Karpas-422 (cell line): ENCODE measurements around the gene TENT4B. TPM values are rescaled to one million over a fixed set of nuclear protein-coding genes. Genes with fewer than 3 reads are reported as not detected.

Experiments used
- DNase-seq: peaks from one replicate; pipeline ENCODE4 v3.0.0-alpha.2; 2015
- H2AFZ ChIP-seq: fragments of 200-600 bp; sonication (generic); 2 replicates; pipeline ENCODE4 v1.6.1; 2014; ENCODE audit warnings: antibody characterized with exemption, low read length, mixed read lengths
- H3K27ac ChIP-seq: fragments of 200-600 bp; sonication (generic); 2 replicates; pipeline ENCODE4 v1.5.1; 2014; ENCODE audit warnings: mild to moderate bottlenecking, low read length, moderate library complexity
- H3K27me3 ChIP-seq: fragments of 200-600 bp; sonication (generic); 2 replicates; pipeline ENCODE4 v1.6.1; 2014; ENCODE audit warnings: low read length, mixed read lengths
- H3K36me3 ChIP-seq: fragments of 200-600 bp; sonication (generic); 2 replicates; pipeline ENCODE4 v1.6.1; 2014; ENCODE audit warnings: low read length, mixed read lengths; ENCODE audit not compliant: insufficient read depth
- H3K4me1 ChIP-seq: fragments of 200-600 bp; sonication (generic); 2 replicates; pipeline ENCODE4 v1.6.1; 2014; ENCODE audit warnings: mild to moderate bottlenecking, low read length, mixed read lengths
- H3K4me2 ChIP-seq: fragments of 200-600 bp; sonication (generic); 2 replicates; pipeline ENCODE4 v1.6.1; 2014; ENCODE audit warnings: low read length, low read depth, mild to moderate bottlenecking; ENCODE audit not compliant: poor library complexity, severe bottlenecking
- H3K4me3 ChIP-seq: fragments of 200-600 bp; sonication (generic); 2 replicates; pipeline ENCODE4 v1.5.1; 2014; ENCODE audit warnings: mild to moderate bottlenecking, antibody characterized with exemption, low read length, mixed read lengths
- H3K79me2 ChIP-seq: fragments of 200-600 bp; sonication (generic); 2 replicates; pipeline ENCODE4 v1.6.1; 2014; ENCODE audit warnings: mild to moderate bottlenecking, low read length, mixed read lengths
- H3K9ac ChIP-seq: fragments of 200-600 bp; sonication (generic); 2 replicates; pipeline ENCODE4 v1.6.0; 2014; ENCODE audit warnings: low read length
- H3K9me2 ChIP-seq: fragments of 200-600 bp; sonication (generic), shearing (Covaris generic); replicated peaks from 2 replicates; pipeline ENCODE4 v1.6.0; 2014; ENCODE audit warnings: mild to moderate bottlenecking, low read length, moderate library complexity; ENCODE audit not compliant: insufficient read depth
- H3K9me3 ChIP-seq: fragments of 300-700, 200-600 bp; sonication (generic); 2 replicates; pipeline ENCODE4 v1.6.1; 2014; ENCODE audit warnings: low read length, mixed read lengths
- H4K20me1 ChIP-seq: fragments of 200-600 bp; sonication (generic); 2 replicates; pipeline ENCODE4 v1.6.1; 2014; ENCODE audit warnings: mild to moderate bottlenecking, antibody characterized with exemption, low read length, low read depth; ENCODE audit not compliant: insufficient read depth
- total RNA-seq: library from RNA; depleted of rRNA; stranded (reverse); fragments of >200 nt; shearing (Covaris generic); gene quantifications from 2 replicates; pipeline ENCODE4 v1.2.3, GENCODE V29; 2014; ENCODE audit warnings: low replicate concordance

Gene TENT4B
- total RNA-seq, 1 experiment from 2014 or later: 5.2 TPM

DNA sequence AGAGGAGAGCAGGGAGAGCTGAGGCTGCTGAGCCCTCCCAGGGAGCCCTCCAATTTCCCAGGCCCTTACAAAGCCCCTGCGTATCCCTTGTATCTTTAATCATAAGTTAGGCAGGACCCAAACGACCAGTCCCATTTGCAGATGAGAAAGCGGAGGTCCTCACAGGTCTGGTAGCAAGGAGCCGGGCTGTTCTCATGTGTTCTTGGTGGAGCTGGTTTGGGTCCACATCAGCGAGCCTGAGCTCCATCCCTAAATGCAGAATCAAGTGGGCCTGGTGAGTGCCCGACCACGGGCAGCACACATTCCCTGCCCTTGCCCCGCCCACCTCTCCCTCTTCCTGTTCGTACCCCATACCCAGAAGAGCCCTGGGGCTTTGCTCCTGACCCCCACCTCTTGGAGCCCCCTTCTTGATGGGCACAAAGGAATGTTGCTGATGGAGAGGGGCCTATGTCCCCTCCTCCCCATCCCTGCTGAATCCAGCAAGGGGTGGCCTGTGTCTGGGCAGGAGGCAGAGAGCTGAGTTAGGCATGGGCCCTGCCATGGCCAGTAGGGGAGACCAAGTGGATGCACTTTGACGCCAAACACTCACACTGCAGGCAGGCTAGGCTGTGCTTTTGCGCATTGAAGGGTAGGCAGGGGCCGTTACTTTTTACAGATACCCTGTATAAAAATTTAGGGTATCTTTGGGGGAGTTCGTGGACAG, 95.0 kb downstream of the TENT4B start:
- no peaks in the 10 kb centered on the region for H3K79me2 ChIP-seq

DNA sequence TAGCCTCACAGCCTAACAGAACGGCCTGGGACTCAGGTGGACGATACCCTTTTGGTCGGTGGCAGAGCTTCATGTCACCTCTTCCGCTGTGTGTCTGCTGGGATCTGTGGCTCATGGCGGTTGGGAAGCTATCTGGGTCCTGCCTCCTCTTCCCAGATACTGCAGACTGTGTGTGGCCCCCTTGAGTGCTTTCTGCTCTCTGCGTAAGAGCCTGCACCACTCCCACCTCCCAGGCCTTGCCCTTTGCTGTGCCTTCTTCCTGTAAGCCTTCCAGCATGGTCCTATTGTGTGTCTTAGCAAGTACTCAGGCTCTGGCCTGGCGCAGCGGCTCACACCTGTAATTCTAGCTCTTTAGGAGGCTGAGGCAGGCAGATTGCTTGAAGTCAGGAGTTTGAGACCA, 95.7 kb downstream of the TENT4B start:
- H3K9me3 ChIP-seq: no peaks in the 10 kb centered on the region
- H4K20me1 ChIP-seq: no peaks in the 10 kb centered on the region
- H2AFZ ChIP-seq: no peak overlapping the region
- H3K4me2 ChIP-seq: no peak overlapping the region
- no peak overlapping the region for H3K4me3 ChIP-seq
- H3K9me2 ChIP-seq: no peaks in the 10 kb centered on the region
- no peak overlapping the region for H3K27ac ChIP-seq
- H3K9ac ChIP-seq: no peak overlapping the region
- H3K79me2 ChIP-seq: no peaks in the 10 kb centered on the region
- H3K4me1 ChIP-seq: peaks cover 6% of the 10 kb centered on the region; the same call in 1 of the 2 replicates
- peak; percentile 32 for DNase-seq
- no peaks in the 10 kb centered on the region for H3K27me3 ChIP-seq
- no peaks in the 10 kb centered on the region for H3K36me3 ChIP-seq

More for the DNA sequence above, 95.0 kb downstream of the TENT4B start:
- H3K4me1 ChIP-seq: peaks cover 6% of the 10 kb centered on the region; the same call in 1 of the 2 replicates
- no peak overlapping the region for H3K4me3 ChIP-seq
- H3K9ac ChIP-seq: no peak overlapping the region
- H3K9me2 ChIP-seq: no peaks in the 10 kb centered on the region
- H3K36me3 ChIP-seq: no peaks in the 10 kb centered on the region
- H3K27ac ChIP-seq: no peak overlapping the region
- no peaks in the 10 kb centered on the region for H3K9me3 ChIP-seq
- H2AFZ ChIP-seq: no peak overlapping the region
- no peaks in the 10 kb centered on the region for H4K20me1 ChIP-seq
- DNase-seq: peak; percentile 4
- no peak overlapping the region for H3K4me2 ChIP-seq
- no peaks in the 10 kb centered on the region for H3K27me3 ChIP-seq

DNA sequence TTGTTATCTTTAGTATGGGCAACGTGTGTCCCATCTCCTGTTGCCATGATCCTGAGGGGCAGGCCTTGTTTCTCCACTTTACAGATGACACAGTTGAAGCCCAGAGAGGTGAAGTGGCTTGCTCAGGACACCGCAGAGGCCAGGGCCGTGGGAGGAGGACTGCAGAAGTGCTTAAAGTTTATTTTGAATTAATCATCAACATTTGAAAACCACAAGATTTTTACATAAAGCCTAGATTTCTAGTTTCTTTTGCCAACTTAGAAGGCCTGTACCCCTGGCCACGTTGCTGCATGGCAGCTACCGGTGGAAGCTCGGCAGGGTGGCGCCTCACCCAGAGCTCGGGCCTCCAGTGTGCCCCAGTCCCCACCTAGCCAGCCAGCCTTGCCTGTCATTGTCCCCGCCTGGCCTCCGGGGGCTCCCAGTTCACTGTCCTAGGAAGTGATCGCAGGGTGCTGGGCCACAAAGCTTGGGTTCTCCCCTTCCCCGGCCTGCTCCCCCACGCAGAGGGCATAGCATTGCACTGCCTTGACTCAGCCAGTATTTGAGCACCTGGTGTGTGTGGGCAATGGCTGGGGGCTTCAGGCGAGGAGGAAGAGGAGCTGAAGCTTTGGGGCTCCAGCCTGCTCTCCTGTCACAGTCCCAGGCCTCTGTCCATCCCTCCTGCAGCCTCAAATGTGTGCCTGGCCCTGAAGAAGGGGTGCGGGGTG, 98.4 kb downstream of the TENT4B start:
- no peaks in the 10 kb centered on the region for H3K36me3 ChIP-seq
- no peak overlapping the region for H3K4me3 ChIP-seq
- no peaks in the 10 kb centered on the region for H3K9me3 ChIP-seq
- no peaks in the 10 kb centered on the region for H3K4me1 ChIP-seq
- H3K27ac ChIP-seq: no peak overlapping the region
- no peak for DNase-seq
- H2AFZ ChIP-seq: no peak overlapping the region
- H3K9ac ChIP-seq: no peak overlapping the region
- H3K9me2 ChIP-seq: no peaks in the 10 kb centered on the region
- H3K79me2 ChIP-seq: no peaks in the 10 kb centered on the region
- no peak overlapping the region for H3K4me2 ChIP-seq
- H3K27me3 ChIP-seq: no peaks in the 10 kb centered on the region
- H4K20me1 ChIP-seq: no peaks in the 10 kb centered on the region

DNA sequence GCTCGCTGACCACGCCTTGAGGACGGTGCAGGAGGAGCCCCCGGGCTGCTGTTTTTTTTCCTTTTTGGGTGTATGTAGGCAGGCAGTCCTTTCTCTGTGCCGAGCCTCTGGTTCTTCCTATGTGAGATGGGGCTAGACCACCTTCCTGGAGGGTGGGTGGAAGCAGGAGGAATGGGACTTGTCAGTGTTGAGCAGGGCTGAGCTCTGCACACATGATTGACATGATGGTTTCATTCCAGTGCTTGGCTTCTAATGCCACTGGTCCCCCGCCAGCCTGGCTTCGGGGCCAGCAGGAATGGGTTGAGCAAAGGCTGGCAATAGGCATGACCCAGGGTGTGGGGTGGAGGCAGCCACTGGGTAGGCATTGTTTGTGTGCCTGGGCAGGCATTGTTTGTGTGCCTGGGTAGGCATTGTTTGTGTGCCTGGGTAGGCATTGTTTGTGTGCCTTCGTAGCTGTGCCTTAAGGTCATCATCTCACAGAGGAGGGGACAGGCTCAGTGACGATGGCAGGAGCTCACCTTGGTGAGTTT, 99.0 kb downstream of the TENT4B start:
- no peak overlapping the region for H2AFZ ChIP-seq
- H3K27me3 ChIP-seq: no peaks in the 10 kb centered on the region
- H3K4me3 ChIP-seq: no peak overlapping the region
- H3K27ac ChIP-seq: no peak overlapping the region
- H3K9ac ChIP-seq: no peak overlapping the region
- no peaks in the 10 kb centered on the region for H4K20me1 ChIP-seq
- H3K9me3 ChIP-seq: no peaks in the 10 kb centered on the region
- no peaks in the 10 kb centered on the region for H3K36me3 ChIP-seq
- no peaks in the 10 kb centered on the region for H3K9me2 ChIP-seq
- DNase-seq: no peak
- H3K4me1 ChIP-seq: no peaks in the 10 kb centered on the region
- no peaks in the 10 kb centered on the region for H3K79me2 ChIP-seq
- no peak overlapping the region for H3K4me2 ChIP-seq

DNA sequence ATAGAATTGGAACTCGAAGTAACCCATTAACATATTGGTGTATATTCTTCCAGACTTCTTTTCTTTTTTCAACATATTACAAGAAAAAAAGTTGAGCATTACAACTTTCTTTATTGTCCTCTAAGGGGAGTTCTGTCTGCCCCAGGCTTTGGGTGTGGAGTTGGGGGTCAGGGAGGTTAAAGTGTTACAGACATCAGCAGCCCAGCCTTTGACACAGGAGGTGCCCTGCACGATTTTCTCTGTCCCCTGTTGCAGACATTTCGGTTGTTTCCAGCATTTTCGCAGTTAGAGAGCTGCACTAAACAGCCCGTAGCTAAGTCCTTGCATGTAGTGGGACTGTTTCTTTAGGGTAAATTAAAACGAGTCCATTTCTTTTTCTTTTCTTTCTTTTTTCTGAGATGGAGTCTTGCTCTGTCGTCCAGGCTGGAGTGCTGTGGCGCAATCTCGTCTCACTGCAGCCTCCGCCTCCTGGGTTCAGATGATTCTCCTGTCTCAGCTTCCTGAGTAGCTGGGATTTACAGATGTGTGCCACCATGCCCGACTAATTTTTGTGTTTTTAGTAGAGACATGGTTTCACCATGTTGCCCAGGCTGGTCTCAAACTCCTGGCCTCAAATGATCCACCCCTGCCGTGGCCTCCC, 99.9 kb downstream of the TENT4B start:
- Histone ChIP-seq H3K4me3 (no peak overlapping the region), H3K9ac (no peak overlapping the region), H4K20me1 (no peaks in the 10 kb centered on the region), H3K4me2 (no peak overlapping the region), H3K9me3 (no peaks in the 10 kb centered on the region), H3K79me2 (no peaks in the 10 kb centered on the region), H3K9me2 (no peaks in the 10 kb centered on the region), H2AFZ (no peak overlapping the region), H3K36me3 (no peaks in the 10 kb centered on the region), H3K27me3 (no peaks in the 10 kb centered on the region), H3K4me1 (no peaks in the 10 kb centered on the region), H3K27ac (no peak overlapping the region)
- DNase-seq: no peak

DNA sequence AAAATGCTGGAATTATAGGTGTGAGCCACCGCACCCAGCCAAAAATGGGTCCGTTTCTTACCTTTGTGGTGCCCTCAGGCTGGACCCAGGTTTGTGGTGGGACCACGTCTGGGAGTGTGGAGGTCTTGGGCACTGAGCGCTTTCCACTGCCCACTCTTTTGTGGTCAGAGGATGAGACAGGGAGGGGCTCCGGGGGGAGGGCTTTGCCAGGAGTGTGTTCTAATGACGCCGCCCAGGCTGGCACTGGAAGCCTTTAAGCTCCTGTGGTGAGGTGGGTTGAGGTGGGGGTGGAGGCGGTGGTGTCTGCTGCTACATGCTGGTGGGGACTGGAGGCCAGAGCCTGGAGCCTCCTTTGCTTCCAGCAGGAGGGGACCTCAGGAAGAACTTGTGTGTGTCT, 100.4 kb downstream of the TENT4B start:
- Histone ChIP-seq H3K9me2 (no peaks in the 10 kb centered on the region), H3K4me2 (no peak overlapping the region), H3K9me3 (no peaks in the 10 kb centered on the region), H2AFZ (no peak overlapping the region), H3K36me3 (no peaks in the 10 kb centered on the region), H3K27me3 (no peaks in the 10 kb centered on the region), H3K9ac (no peak overlapping the region), H3K27ac (no peak overlapping the region), H3K79me2 (no peaks in the 10 kb centered on the region), H4K20me1 (no peaks in the 10 kb centered on the region), H3K4me1 (no peaks in the 10 kb centered on the region), H3K4me3 (no peak overlapping the region)
- DNase-seq: no peak

DNA sequence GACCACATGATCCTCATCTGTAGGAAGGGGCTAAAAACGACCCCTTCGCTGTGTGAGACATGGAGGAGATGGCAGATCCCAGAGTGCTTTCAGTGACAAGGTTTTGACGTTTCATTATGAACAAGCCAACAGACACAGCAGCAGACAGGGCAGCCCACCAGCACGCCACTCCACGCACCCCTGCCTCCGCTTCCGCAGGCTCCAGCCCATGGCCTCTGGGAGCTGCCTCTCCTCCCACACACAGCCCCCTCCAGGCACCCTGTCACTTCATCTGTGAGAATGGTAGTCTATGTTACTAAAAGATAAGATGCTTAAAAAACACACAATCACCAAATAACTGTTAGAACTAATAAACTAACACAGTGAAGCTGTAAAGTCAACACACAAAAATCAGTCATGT, 101.0 kb downstream of the TENT4B start:
- Histone ChIP-seq H3K9me2 (no peaks in the 10 kb centered on the region), H3K4me3 (no peak overlapping the region), H3K27ac (no peak overlapping the region), H2AFZ (no peak overlapping the region), H3K36me3 (no peaks in the 10 kb centered on the region), H4K20me1 (no peaks in the 10 kb centered on the region), H3K9ac (no peak overlapping the region), H3K27me3 (no peaks in the 10 kb centered on the region), H3K79me2 (no peaks in the 10 kb centered on the region), H3K4me1 (no peaks in the 10 kb centered on the region), H3K4me2 (no peak overlapping the region), H3K9me3 (no peaks in the 10 kb centered on the region)
- DNase-seq: no peak

DNA sequence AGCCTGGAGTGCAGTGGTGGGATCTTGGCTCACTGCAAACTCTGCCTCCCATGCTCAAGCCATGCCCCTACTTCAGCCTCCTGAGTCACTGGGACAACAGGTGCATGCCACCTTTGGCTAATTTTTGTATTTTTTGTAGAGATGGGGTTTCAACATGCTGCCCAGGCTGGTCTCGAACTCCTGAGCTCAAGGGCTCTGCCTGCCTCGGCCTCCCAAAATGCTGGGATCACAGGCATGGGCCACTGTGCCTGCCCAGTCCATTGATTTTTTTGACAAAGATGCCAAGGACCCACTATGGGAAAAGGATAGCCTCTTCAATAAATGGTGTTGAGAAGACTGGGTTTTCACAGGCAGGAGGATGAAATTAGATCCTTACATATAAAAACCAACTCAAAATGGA, 102.4 kb downstream of the TENT4B start:
- DNase-seq: no peak
- H3K4me2 ChIP-seq: no peak overlapping the region

More for the DNA sequence above, 102.4 kb downstream of the TENT4B start:
- Histone ChIP-seq H3K27ac (no peak overlapping the region), H3K27me3 (no peaks in the 10 kb centered on the region), H3K9me2 (no peaks in the 10 kb centered on the region), H2AFZ (no peak overlapping the region), H3K4me3 (no peak overlapping the region), H3K79me2 (no peaks in the 10 kb centered on the region), H3K4me1 (no peaks in the 10 kb centered on the region), H4K20me1 (no peaks in the 10 kb centered on the region), H3K9ac (no peak overlapping the region), H3K36me3 (no peaks in the 10 kb centered on the region), H3K9me3 (no peaks in the 10 kb centered on the region)
